HG03108 (cell line): ENCODE data around the gene ALK.

ENCODE experiments used
- ATAC-seq: cut with Tn5 transposase; IDR thresholded peaks from one replicate; pipeline ENCODE4 v1.9.1; 2021; ENCODE audit warnings: moderate library complexity; ENCODE audit not compliant: unreplicated experiment

Gene ALK

DNA sequence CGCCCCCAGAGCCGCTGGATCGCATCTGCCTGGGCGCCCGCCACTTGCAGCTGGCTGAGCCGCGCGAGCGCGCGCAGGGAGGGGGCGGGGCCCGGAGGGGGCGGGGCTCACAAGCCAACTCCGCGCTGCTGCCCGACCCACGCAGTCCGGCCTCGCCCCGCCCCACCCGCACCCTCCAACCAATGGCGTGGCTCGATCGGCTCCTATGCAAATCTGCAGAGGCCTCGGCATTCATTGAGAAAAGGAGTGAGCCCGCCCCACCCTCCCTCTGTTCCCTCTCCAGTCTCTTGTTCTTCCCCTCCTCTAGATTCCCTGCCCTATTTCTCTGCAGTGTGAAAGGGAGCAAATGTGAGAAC, at the start of gene ALK:
Gene ALK, minus strand, starts transcription at position 27 of the 356 bp plus-strand sequence. CDS start 927 bp downstream, outside the sequence.
- ATAC-seq: no peak

DNA sequence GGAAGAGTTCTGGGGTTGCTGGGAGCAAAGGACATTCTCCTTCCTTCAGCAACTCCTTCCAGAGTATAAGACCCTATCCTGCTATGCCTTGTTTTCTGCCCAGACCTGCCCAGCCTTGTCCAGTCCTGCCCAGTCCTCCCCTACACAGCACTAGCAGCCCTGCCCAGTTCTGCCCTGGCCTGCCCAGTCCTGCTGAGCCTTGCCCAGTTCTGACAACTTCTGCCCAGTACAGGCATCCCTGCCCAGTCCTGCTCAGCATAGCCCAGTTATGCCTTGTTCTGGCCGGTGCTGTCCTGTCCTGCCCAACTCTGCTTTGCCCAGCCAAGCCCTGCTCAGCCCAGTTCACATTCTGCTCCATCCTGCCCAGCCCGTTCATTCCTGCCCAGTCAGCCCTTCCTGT, 44.9 kb upstream of the ALK start:
- no peak for ATAC-seq

DNA sequence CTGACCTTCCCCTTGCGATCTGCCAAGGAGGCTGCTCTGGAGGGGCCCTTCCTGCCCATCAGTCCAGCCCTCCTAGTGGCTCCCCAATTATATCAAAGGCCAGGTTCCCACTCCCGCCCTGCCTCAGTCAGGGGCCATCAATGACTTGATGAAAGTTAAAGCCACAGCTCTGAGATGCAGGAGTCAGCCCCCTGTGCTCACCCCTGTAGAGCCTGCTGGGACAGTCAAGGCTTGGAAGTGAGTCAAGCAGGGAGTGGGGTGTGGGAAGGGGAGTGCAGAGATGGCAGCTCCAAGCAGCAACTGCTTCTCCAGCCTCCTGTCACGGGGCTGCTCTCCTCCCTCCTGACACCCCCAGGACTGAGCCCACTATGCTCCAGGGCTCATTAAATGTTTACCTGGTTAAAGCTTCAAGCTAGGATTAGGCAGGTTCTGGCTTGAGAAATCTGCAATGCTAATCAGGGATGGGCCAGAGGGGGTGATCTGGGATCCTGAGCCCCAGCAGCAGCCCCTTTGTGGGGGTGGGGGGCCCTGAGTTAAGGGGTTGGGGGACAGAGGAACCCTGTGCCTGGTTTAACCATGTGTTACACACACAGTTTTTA, 42.7 kb upstream of the ALK start:
- ATAC-seq: no peak

DNA sequence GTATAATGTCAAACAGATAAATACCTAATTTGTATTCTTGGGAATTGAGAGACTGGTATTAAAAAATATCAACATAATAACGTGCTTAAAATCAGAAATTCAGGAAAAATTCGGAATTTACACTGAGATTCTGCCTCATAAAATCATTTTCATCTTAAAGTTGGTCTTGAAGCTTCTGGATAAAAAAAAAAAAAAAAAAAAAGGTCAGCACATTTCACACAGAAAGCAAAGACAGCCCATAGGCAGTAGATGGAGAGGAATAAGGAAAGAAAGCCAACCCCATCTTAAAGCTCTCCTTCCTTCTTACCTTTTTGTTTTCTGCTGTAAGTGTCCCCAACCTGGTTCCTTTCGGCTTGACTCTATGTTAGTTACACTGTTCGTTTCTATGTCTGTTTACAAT, 41.5 kb upstream of the ALK start:
- ATAC-seq: no peak

DNA sequence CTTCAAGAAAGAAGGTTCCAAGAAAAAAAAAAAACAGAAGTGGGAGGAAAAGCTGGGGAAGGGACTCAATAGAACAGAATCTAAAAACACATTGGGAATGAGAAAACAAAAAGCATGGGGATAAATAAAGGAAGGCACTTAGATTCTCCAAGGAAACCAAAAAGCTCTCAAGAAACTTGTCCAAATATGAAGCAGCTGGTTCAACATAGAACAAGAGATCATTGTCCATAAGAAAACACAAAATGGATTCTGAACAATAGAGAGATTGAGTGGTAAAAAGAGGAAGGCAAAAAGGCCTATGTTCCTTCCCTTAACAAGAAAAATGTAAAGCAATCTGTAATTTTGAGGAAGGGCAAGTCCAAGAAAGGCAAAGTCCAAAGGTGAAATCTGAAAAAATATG, 32.9 kb upstream of the ALK start:
- no peak for ATAC-seq

DNA sequence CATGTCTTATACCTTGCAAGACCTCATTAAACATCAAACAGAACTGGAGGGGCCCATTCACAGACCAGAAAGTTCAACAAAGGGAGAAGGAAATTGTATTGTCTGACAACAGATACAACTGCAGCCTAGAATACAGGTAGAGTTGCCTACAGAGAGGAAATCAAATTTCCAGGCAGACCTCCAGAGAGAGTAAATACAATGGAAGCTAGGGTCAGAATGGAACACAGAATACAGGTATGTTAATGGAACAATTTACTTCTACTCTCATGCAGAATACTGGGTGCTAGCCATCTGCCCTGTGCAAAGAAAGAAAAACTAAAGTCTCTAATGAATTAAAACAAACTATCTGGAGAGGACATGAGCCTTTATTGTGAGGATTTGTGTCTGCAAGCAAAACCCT, 31.6 kb upstream of the ALK start:
- ATAC-seq: no peak

DNA sequence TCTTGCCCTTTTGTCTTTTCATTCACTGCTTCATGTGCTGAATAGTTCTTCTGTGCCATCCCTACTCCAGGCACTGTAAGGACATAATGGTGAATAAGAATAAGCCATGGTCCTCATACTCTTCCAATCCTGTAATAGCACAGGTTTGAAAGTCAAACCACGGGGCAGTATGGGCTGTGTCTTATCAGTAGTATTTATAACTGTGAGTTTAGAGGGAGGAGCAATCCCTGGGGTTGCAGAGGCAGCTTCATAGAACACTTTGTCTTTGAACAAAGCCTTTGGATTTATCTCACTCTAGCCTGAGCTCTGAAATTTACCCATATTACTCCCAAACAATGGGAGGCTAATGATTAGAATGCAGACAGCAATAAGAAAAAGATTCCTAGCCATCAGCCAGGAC, 30.2 kb upstream of the ALK start:
- ATAC-seq: no peak

DNA sequence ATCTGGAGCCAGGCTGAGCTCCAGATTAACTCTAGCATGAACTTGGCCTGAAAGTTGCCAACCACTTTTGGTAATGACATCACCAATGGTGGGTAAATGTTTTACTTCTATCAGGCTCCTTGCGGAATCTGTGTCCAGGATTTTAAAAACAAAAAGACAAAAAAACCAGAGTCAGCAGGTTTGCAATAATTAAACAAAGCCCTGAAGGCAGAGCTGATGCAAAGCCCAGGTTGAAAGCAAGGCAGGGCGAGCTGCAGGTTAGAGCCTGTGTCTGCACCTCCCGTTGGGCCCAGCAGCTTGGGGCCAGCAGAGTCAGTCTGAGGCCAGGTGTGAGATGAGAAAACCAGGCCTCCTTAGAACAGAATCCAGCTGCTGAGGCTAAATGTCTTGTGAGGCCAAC, 29.1 kb upstream of the ALK start:
- ATAC-seq: no peak

DNA sequence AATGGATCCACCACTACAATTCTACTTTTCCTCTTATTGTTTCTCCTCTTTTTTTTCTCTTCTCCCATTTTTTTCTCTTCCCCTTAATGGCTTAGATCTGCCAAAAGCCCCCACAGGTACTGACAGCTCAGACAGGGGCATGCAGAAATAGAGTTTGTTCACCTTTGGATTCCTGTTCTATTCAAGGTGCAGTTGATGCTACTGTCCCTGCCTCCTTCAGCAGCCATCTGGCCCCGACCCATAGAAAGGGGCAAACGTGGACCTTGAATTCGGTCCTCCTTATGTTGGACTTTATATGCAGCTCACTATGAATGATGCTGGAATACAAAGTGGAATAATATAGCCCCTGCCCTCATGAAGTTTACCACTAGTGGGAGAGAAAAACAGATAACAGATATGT, 27.7 kb upstream of the ALK start:
- no peak for ATAC-seq

DNA sequence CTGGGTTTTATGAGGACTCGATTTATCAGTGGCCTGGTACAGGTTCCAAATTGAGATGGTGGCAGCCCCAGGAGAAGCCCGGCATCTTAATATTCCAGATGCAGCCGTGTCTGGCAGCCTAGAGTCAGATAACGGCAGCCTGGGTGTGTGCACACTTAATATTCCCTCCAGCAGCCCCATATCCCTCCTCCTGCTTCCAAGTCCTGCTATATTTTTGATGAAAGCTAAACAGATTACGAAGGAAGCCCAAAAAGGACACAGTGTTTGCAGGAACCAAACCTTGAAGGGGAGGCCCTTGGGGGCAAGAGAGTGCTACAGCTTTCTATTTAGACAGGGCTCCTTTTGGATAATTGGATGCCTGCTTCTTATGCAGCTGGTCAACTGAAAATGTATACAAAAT, 25.1 kb upstream of the ALK start:
- ATAC-seq: no peak

DNA sequence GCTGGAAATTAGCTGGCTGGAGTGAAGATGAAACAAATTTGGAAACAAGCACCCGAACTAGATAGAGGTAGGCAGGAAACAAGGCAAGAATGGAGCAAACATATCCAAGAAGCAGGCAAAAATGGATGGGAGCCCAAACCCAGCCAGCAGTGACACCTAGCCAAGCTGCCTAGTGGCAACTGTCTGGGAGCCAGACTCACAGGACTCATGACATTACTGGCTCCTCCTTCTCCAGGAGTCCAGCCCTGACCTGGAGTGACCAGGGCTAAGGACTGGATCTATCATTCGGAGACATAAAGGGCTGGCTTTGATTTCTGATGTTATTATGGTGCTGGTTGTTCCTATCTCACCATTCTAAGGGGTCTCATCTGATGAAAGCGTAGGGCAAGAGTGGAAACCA, 21.3 kb upstream of the ALK start:
- ATAC-seq: no peak

DNA sequence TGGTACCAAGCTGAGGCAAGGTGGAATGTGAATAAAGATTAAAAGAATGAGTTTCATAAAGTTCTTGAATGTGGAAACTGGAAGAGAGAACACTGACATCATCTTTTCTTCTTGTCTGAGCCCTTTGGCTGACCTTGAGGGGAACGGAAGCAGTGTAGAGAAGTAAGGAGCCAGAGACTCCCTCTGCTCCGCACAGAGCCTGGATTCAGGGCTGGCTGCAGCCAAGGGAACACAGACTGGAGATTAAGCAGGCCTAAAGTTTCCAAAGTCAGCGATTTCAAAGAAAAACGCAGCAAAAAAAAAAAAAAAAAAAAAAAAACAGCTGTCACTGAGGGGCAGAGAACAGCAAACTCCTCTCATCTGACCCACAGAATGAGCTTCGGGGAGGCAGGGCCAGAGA, 19.3 kb upstream of the ALK start:
- ATAC-seq: no peak

DNA sequence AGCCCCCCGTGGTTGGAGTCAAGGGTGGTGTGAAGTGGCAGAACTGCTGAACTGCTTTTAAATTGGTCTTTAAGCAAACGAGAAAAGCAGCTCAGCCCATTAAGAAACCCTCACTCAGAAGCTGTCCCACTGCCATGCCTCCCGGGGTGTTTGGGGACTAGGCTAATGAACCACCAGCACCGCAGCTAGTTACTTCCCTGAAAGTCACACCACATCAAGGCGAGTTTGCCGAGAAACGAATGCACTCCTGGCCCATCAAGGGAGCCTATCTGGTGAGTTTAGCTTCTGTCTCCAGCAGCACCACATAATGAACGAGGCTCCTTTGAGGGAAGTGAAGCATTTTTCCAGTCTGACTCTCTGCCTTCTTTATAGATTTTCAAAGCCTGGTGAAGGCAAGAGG, 14.6 kb upstream of the ALK start:
- ATAC-seq: no peak

DNA sequence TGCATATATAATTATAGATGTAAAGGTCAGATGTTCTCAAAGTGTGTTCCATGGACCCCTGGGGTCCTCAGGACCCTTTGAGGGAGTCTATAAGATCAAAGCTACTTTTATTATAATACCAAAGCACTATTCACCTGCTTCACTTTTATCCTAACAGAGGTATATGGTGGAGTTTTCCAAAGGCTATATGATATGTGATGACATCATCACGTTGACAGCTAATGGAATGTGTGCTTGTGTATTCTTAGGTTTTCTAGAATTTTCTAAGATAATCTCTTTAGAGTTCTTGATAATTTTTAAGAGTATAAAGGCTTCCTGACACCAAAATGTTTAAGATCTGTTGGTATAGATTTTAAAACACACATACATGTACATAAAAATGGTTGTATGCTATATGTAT, 10.4 kb upstream of the ALK start:
- ATAC-seq: no peak

DNA sequence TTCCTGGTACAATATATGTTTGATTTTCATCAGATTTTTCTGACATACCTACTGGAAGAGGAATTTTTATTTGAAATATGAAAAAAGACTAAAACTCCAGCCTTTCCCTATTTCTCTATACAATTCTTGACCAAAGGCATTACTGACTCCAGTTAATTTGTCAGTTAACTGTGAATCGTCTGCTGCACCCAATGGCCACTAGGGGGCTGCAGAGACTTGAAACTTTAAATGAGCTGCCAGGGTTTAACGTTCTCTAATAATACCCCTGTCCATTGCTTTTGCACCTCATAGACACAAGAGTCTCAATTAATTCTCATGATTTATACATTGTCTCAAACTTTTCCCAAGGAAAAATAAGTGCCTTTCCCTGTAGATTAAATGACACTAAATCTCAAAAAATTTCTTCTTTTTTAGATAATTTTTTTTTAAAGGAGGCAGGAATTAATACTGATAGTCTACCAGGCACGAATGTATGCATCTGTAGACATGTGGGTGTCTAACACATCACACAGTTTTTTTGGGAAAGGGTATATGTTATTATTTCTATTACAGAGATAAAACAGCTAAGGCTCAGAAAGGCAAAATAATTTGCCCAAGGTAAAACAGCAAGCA, 1.8 kb upstream of the ALK start:
- no peak for ATAC-seq

DNA sequence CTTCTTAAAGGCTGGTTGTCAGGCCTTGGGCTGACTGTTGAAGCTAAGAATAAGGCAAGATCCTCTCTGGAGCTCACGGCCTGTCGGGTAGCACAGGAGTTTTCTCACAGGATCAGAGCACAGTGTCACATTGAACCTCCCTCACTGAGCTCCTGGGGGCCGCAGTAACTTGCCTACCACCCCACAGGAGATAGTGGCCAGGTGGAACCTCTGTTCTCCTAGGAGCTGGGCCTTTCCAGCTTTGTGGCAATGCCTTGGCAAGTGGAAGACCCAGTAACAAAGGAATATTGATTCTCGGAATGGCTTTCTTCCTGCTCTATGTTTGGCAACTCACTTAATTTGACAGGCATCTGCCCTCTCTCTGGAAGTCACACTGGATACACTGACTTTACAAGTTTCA, 1.2 kb upstream of the ALK start:
- no peak for ATAC-seq

DNA sequence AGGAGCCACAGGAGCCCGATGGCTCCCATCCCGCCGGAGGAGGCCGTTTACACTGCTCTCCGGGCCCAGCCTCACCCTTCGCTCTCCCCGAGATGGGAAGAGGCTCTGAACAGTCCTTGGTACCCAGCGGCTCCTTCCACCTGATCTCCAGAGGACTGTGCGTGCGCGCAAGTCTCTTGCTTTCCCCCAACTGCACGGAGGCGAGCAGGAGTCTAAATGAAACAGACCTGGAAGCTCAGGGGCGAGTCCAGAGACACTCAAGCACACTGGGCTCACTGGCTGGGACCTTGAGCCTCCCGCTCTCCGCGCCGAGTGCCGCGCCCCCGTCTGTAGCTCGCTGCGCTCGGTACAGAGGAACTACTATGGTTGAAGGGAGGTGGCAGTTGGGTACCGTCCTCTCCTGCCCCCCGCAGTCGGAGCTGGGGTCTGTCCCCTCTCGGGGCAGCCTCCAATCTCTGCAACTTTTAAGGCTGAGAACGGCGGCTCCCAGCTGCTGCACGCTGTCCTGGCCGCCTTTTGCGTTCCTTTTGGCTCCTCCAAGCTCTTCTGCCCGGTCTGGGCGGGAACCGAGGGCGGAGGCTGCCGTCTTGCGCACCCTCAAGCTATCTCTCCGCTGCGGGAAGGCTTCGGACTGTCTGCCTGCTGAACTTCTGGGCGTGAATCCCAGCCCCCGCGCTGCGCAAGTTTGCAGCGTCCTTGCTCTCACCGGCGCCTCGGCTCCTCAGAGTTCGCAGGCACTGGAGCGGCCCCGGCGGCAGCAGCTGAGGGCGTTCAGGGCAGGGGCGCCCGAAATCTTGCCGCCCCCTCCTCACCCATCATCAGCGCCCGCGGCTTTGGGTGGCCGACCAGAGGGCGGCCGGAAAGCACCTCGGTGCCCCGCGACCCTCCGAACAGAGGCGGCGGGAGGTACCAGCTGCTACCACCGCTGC, 491 bp downstream of the ALK start:
- no peak for ATAC-seq

DNA sequence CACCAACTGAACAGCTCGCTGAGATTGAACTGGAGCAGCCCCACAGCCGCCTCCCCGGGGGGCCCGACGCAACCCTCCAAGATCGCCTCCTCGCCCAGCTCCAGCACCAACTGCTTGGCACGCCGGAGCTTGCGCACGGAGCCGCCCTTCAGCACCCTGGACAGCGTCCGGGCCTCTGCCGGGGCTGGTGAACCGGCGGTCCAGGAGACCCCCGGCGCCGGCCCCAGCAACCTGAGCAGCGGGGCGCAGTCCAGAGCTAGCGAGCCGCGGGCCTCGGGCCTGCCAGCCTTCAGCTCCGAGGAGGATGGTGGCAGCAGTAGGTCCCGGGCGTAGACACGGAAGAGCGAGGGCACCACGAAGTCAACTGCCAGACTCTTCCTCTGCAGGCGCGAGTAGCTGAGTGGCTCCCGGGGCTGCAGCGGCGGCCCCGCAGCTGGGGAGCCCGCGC, 1.2 kb downstream of the ALK start:
- ATAC-seq: no peak

DNA sequence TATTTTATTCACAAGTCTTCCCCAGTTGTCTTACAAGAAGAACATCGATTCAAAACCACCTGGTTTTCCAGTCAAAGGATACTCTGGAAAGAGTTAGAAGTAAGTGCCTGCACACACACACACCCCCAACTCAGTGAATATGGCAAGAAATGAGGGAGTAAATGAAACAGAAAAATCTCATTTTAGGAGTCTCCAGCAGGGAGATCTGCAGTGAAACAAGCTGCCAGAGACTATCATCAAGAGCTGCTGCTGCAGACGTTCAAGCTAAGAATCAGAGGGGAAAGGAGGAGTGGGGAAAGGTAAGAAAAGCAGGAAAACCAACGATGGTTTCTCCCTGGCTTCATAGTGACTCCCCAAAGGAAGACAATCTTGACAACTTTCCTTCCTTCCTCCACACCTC, 2.4 kb downstream of the ALK start:
- no peak for ATAC-seq

DNA sequence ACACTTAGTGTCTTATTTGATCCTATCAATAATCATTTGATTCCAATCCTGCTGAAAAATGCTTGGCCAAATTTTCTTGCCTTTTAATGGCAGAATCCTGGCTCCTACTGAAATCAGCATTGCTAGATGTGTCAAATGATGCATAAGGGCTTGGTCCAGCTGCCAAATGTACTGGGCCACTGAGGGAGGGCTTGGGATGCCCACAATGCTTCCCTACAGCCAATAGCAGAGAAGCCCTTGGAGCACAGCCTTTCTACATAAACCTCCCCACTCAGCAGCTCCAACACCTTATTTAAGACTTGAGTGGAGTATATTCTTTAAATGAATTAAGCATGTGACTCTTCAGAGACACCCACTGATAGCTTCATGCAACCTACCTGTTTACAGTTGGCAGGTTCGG, 3.6 kb downstream of the ALK start:
- no peak for ATAC-seq

DNA sequence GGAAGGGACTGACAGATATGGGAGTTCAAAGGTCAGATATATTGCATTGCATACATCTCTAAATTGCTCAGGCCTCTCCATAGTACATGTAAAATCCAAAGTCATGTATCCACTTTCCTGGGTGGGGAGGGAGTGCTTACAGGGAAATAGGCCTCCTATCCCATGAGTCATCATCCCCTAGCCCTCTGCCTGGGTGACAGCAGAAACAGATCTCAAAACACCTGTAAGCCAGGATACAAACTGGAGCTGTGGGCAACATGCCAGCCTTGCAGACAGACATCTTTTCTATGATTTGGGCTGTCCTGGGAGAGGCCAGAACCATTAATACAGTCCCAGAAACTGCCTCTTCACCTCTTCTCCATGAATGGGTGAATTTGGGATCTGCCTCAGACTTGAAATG, 4.8 kb downstream of the ALK start:
- ATAC-seq: no peak

DNA sequence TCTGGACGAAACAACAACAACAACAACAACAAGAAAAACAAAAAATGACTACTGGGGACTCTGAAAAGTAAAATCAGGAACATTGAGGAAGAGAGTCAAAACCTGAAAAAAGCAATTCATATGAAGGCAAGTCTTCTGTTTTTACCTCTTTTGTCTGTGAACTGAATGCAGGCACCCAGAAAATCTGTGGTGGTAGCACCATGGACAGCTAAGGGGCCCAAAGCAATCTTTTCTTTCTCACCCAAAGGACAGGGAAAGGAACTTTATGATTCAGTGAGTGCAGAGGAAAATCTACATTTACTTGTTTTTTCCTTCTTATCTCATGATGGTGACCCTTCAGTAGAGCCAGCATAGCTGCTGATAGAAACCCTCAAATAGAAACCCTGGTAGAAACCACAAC, 10.4 kb downstream of the ALK start:
- ATAC-seq: no peak
